Mesenchymal stem cell (in vitro differentiated cells and primary cell): ENCODE measurements around the gene HRC.
A peak's percentile ranks its signal among the peaks of the same experiment; 100 is the strongest.

Experiments
- DNase-seq: peaks from one replicate; pipeline ENCODE4 v3.0.0-alpha.2; 2013
- H2AFZ ChIP-seq: one replicate; pipeline ENCODE4 v1.6.1; 2013; ENCODE audit warnings: low read depth, mild to moderate bottlenecking, control low read depth, inconsistent platforms, low read length, moderate library complexity
- H2AK5ac ChIP-seq: 2 replicates; pipeline ENCODE4 v1.6.1; 2013; ENCODE audit warnings: low read length, moderate library complexity, mild to moderate bottlenecking, inconsistent platforms; ENCODE audit not compliant: severe bottlenecking
- H2BK120ac ChIP-seq: one replicate; pipeline ENCODE4 v1.6.1; 2013; ENCODE audit warnings: low read depth, mild to moderate bottlenecking, inconsistent platforms, low read length, moderate library complexity
- H2BK12ac ChIP-seq, 2 experiments: one replicate each; pipeline ENCODE4 v1.6.1; 2013; ENCODE audit warnings: inconsistent platforms in 2 of 2, low read length in 2 of 2, mild to moderate bottlenecking in 2 of 2, moderate library complexity in 2 of 2, control low read depth in 1 of 2
- H2BK15ac ChIP-seq: one replicate; pipeline ENCODE4 v1.6.1; 2013; ENCODE audit warnings: mild to moderate bottlenecking, low read depth, inconsistent platforms; ENCODE audit not compliant: poor library complexity, severe bottlenecking
- H2BK5ac ChIP-seq: 2 replicates; pipeline ENCODE4 v1.6.1; 2013; ENCODE audit warnings: low read depth, mild to moderate bottlenecking, low read length, control low read depth, inconsistent platforms; ENCODE audit not compliant: poor library complexity, severe bottlenecking
- H3K14ac ChIP-seq, 2 experiments: one replicate each; pipeline ENCODE4 v1.6.1; 2013; ENCODE audit warnings: inconsistent platforms in 2 of 2, low read length in 2 of 2, control low read depth in 1 of 2, mild to moderate bottlenecking in 1 of 2, moderate library complexity in 1 of 2
- H3K18ac ChIP-seq, 2 experiments: one replicate each; pipeline ENCODE4 v1.6.1; 2013; ENCODE audit warnings: inconsistent platforms in 2 of 2, low read length in 2 of 2, control low read depth in 1 of 2, low read depth in 1 of 2, mild to moderate bottlenecking in 1 of 2
- H3K23ac ChIP-seq, 2 experiments: one replicate each; pipeline ENCODE4 v1.6.1; 2013; ENCODE audit warnings: inconsistent platforms in 2 of 2, low read length in 2 of 2, mild to moderate bottlenecking in 2 of 2, moderate library complexity in 2 of 2, control low read depth in 1 of 2
- H3K27ac ChIP-seq: 2 replicates; pipeline ENCODE4 v1.5.1; 2013; ENCODE audit warnings: mild to moderate bottlenecking, moderate library complexity, low read length, control low read depth, inconsistent platforms; ENCODE audit not compliant: poor library complexity, severe bottlenecking
- H3K27me3 ChIP-seq, 2 experiments: 2 replicates each; pipeline versions ENCODE4 v1.6.1 to v1.7.0; 2013; ENCODE audit warnings: low read length in 2 of 2, mild to moderate bottlenecking in 2 of 2, moderate library complexity in 2 of 2, control low read depth in 1 of 2, inconsistent platforms in 1 of 2; ENCODE audit not compliant: control insufficient read depth in 1 of 2, insufficient read depth in 1 of 2
- H3K36me3 ChIP-seq, 2 experiments: 2 replicates each; pipeline versions ENCODE4 v1.6.1 to v1.7.0; 2013; ENCODE audit warnings: low read length in 2 of 2, control low read depth in 1 of 2, inconsistent platforms in 1 of 2, low read depth in 1 of 2, mild to moderate bottlenecking in 1 of 2; ENCODE audit not compliant: insufficient read depth in 2 of 2, control insufficient read depth in 1 of 2
- H3K4ac ChIP-seq, 2 experiments: one replicate each; pipeline ENCODE4 v1.6.1; 2013; ENCODE audit warnings: inconsistent platforms in 2 of 2, low read length in 2 of 2, mild to moderate bottlenecking in 2 of 2, moderate library complexity in 2 of 2, control low read depth in 1 of 2, low read depth in 1 of 2
- H3K4me1 ChIP-seq: 2 replicates; pipeline ENCODE4 v1.6.1; 2013; ENCODE audit warnings: low read depth, low read length, control low read depth; ENCODE audit not compliant: control insufficient read depth, insufficient read depth
- H3K4me2 ChIP-seq: 2 replicates; pipeline ENCODE4 v1.6.1; 2013; ENCODE audit warnings: low read length, mild to moderate bottlenecking, inconsistent platforms; ENCODE audit not compliant: poor library complexity, severe bottlenecking
- H3K4me3 ChIP-seq, 2 experiments: 2 replicates each; pipeline versions ENCODE4 v1.5.1 to v1.7.0; 2013; ENCODE audit warnings: low read length in 2 of 2, mild to moderate bottlenecking in 2 of 2, control low read depth in 1 of 2, low read depth in 1 of 2; ENCODE audit not compliant: insufficient read depth in 1 of 2
- H3K79me1 ChIP-seq: replicated peaks from 2 replicates; pipeline ENCODE4 v1.6.1; 2013; ENCODE audit warnings: mild to moderate bottlenecking, control low read depth, low read length, inconsistent platforms; ENCODE audit not compliant: poor library complexity, severe bottlenecking
- H3K9ac ChIP-seq: 2 replicates; pipeline ENCODE4 v1.7.0; 2013; ENCODE audit warnings: mild to moderate bottlenecking, low read length, moderate library complexity
- H3K9me3 ChIP-seq: 2 replicates; pipeline ENCODE4 v1.7.0; 2013; ENCODE audit warnings: mild to moderate bottlenecking, low read length; ENCODE audit not compliant: control insufficient read depth
- H4K8ac ChIP-seq: one replicate; pipeline ENCODE4 v1.6.1; 2013; ENCODE audit warnings: inconsistent platforms, mild to moderate bottlenecking, low read length, moderate library complexity
- H4K91ac ChIP-seq: one replicate; pipeline ENCODE4 v1.6.1; 2013; ENCODE audit warnings: mild to moderate bottlenecking, low read length, inconsistent platforms
- WGBS: methylation state at CpG from one replicate; pipeline ENCODE4 v1.1.7; 2013; ENCODE audit warnings: mixed read lengths; 5-methylcytosine and 5-hydroxymethylcytosine counted together

The HRC gene

DNA sequence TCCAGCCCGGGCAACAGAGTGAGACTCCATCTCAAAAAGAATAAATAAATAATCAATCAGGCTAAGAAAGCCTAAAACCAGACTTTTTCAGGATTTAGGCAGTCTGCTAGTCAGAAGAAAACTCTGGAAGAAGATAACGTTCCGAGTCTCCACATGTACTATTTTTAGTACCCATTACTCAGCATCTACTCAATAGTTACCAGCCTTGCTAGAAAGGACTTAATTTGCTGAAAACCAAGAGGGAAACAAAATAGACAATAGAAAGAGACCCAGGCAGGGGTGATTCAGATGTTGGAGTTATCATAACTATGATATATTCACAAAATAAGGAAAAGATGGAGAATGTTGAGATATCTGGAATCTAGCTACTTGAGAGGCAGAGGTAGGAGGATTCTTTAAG is 44.6 kb downstream of the HRC start:
- H2BK12ac ChIP-seq, result no peak overlapping the region
- H3K4me2 ChIP-seq, result no peak overlapping the region
- H3K9me3 ChIP-seq, result no peaks in the 10 kb centered on the region
- H2AFZ ChIP-seq, result no peak overlapping the region
- H2AK5ac ChIP-seq, result no peak overlapping the region
- DNase-seq, result peak; percentile 63
- H3K14ac ChIP-seq, result no peak overlapping the region
- no peaks in the 10 kb centered on the region for H3K27me3 ChIP-seq
- H3K23ac ChIP-seq, result no peak overlapping the region
- no peak overlapping the region for H3K18ac ChIP-seq
- peak overlapping the region; percentile 63 for H3K9ac ChIP-seq
- H4K8ac ChIP-seq, result no peak overlapping the region
- no peak overlapping the region for H4K91ac ChIP-seq
- H3K4ac ChIP-seq, result no peak overlapping the region
- H3K79me1 ChIP-seq, result peaks cover 23% of the 10 kb centered on the region
- 32% methylated on average over 3 of the region's 3 CpGs for WGBS
- no peak overlapping the region for H2BK120ac ChIP-seq
- H3K4me3 ChIP-seq, result no peak overlapping the region
- peaks cover 11% of the 10 kb centered on the region for H3K4me1 ChIP-seq
- no peak overlapping the region for H2BK15ac ChIP-seq
- no peak overlapping the region for H2BK5ac ChIP-seq
- H3K27ac ChIP-seq, result no peak overlapping the region
- H3K36me3 ChIP-seq, result peaks cover 42 to 44% of the 10 kb centered on the region in 2 experiments

DNA sequence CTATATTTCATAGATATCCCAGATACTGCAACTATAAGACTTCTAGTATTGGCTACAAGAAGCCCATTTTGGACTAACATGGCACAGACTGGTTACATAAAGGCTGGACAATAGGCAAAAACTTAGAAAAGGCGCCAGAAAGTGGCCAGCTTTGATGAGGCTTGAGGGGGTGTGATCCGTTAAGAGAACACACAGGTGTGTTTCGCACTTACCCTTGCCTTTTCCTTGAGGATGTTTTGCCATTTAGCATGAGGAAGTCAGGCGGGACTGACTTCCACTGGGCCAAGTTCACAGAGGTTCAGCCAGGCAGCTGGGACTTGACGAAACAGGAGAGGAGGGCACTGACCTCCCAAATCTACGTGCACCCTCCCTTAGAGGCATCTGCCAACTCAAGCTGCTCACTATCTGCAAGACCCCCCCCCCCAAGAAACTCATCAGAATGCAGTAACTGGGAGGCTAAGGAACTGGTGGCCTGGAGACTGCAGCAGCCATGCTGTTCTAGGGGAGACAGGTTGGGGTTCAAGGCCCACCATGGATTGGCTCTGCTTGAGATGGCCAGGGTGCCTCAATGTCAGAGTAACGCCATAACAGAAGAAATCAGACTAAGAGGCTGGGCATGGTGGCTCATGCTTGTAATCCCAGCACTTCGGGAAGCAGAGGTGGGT is 45.5 kb downstream of the HRC start:
- no peak overlapping the region for H3K4ac ChIP-seq
- H3K4me2 ChIP-seq, result no peak overlapping the region
- no peak overlapping the region for H4K91ac ChIP-seq
- peaks cover 25% of the 10 kb centered on the region for H3K79me1 ChIP-seq
- DNase-seq, result no peak
- H3K4me1 ChIP-seq, result peaks cover 7% of the 10 kb centered on the region
- H2BK12ac ChIP-seq, result no peak overlapping the region
- H3K14ac ChIP-seq, result no peak overlapping the region
- peak overlapping the region; percentile 63 for H3K9ac ChIP-seq
- no peak overlapping the region for H2AFZ ChIP-seq
- no peak overlapping the region for H3K27ac ChIP-seq
- H2BK15ac ChIP-seq, result no peak overlapping the region
- H4K8ac ChIP-seq, result no peak overlapping the region
- H2AK5ac ChIP-seq, result no peak overlapping the region
- 95% methylated on average over 7 of the region's 8 CpGs for WGBS
- H2BK120ac ChIP-seq, result no peak overlapping the region
- H3K4me3 ChIP-seq, result no peak overlapping the region
- H3K9me3 ChIP-seq, result no peaks in the 10 kb centered on the region
- no peak overlapping the region for H2BK5ac ChIP-seq
- no peak overlapping the region for H3K18ac ChIP-seq
- no peaks in the 10 kb centered on the region for H3K27me3 ChIP-seq
- H3K36me3 ChIP-seq, result peaks cover 50 to 53% of the 10 kb centered on the region in 2 experiments
- H3K23ac ChIP-seq, result no peak overlapping the region

DNA sequence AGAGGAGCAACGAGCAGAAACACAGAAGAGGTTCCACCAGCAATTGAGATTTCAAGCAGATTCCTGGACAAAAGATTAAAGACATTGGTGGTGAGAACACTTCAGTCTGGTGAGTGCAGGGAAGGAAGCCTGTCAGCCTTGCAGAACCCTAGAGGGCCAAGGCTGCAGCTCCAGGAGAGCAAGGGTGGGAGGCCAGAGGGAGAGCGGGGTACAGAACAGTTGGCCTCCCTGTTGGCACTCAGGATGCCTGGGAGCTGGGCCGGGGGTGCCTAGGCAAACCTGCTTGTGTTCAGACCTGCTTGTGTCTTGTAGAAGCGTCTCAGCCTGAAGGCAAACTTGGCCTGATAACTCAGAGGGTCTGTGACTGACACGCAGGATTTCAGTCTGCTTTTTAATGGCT is 46.1 kb downstream of the HRC start:
- H4K8ac ChIP-seq, result no peak overlapping the region
- no peak overlapping the region for H3K27ac ChIP-seq
- H3K4me2 ChIP-seq, result no peak overlapping the region
- H3K36me3 ChIP-seq, result peaks cover 57 to 59% of the 10 kb centered on the region in 2 experiments
- H2BK120ac ChIP-seq, result no peak overlapping the region
- H3K9me3 ChIP-seq, result no peaks in the 10 kb centered on the region
- H2BK15ac ChIP-seq, result no peak overlapping the region
- H2AK5ac ChIP-seq, result no peak overlapping the region
- H3K79me1 ChIP-seq, result peaks cover 30% of the 10 kb centered on the region
- 81% methylated on average over 4 of the region's 5 CpGs for WGBS
- no peak overlapping the region for H2BK12ac ChIP-seq
- H4K91ac ChIP-seq, result no peak overlapping the region
- H3K4ac ChIP-seq, result no peak overlapping the region
- no peak overlapping the region for H2AFZ ChIP-seq
- no peak overlapping the region for H3K9ac ChIP-seq
- H3K27me3 ChIP-seq, result no peaks in the 10 kb centered on the region
- H3K4me1 ChIP-seq, result peaks cover 7% of the 10 kb centered on the region
- no peak overlapping the region for H3K18ac ChIP-seq
- H3K23ac ChIP-seq, result peak overlapping the region in 1 of 2 experiments; percentile 41
- no peak overlapping the region for H3K14ac ChIP-seq
- H3K4me3 ChIP-seq, result no peak overlapping the region
- no peak for DNase-seq
- H2BK5ac ChIP-seq, result no peak overlapping the region

DNA sequence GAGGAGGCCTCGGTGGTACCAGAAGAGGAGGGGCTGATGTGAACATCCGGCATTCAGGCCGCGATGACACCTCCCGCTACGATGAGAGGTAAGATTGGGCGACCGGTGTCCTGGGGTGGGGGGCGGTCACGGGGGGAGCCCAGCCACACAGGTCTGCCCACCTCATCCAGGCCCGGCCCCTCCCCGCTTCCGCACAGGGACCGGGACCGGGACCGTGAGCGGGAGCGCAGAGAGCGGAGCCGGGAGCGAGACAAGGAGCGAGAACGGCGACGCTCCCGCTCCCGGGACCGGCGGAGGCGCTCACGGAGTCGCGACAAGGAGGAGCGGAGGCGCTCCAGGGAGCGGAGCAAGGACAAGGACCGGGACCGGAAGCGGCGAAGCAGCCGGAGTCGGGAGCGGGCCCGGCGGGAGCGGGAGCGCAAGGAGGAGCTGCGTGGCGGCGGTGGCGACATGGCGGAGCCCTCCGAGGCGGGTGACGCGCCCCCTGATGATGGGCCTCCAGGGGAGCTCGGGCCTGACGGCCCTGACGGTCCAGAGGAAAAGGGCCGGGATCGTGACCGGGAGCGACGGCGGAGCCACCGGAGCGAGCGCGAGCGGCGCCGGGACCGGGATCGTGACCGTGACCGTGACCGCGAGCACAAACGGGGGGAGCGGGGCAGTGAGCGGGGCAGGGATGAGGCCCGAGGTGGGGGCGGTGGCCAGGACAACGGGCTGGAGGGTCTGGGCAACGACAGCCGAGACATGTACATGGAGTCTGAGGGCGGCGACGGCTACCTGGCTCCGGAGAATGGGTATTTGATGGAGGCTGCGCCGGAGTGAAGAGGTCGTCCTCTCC is 47.4 kb downstream of the HRC start:
- Histone ChIP-seq H2BK5ac (no peak overlapping the region), H3K4me3 (no peak overlapping the region), H2BK12ac (no peak overlapping the region), H3K4ac (no peak overlapping the region), H2BK120ac (no peak overlapping the region), H4K91ac (no peak overlapping the region), H3K23ac (no peak overlapping the region), H3K27ac (no peak overlapping the region), H3K9ac (no peak overlapping the region), H3K36me3 (peaks cover 69% of the 10 kb centered on the region in 2 experiments), H3K79me1 (peaks cover 38% of the 10 kb centered on the region), H2AFZ (no peak overlapping the region), H3K4me2 (no peak overlapping the region), H3K18ac (no peak overlapping the region), H3K9me3 (no peaks in the 10 kb centered on the region), H3K4me1 (peaks cover 2% of the 10 kb centered on the region), H3K14ac (no peak overlapping the region), H4K8ac (no peak overlapping the region), H2BK15ac (no peak overlapping the region), H2AK5ac (no peak overlapping the region), H3K27me3 (no peaks in the 10 kb centered on the region)
- WGBS, result 97% methylated on average over 89 of the region's 93 CpGs
- no peak for DNase-seq
